Measurements from ENCODE around the gene POLQ. TPM values are rescaled to one million over a fixed set of nuclear protein-coding genes. Genes with fewer than 3 reads are reported as not detected.
"Not testable (repeated sequence)": the region's sequence is repeated elsewhere in the genome, so short reads cannot be mapped to it uniquely, and the experiment has no call there.

The POLQ gene
- polyA plus RNA-seq, 4 donors: 0.22 to 4.2 (median 1.8) TPM; not detected in 1

DNA sequence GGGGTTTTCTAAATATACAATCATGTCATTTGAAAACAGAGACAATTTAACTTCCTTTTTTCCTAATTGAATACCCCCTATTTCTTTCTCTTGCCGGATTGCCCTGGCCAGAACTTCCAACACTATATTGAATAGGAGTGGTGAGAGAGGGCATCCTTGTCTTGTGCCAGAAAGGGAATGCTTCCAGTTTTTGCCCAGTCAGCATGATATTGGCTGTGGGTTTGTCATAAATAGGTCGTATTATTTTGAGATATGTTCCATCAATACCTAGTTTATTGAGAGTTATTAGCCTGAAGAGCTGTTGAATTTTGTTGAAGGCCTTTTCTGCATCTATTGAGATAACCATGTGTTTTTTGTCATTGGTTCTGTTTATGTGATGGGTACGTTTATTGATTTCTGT, 157.5 kb downstream of the POLQ start:
- not testable (repeated sequence) for DNase-seq; H3K27me3 ChIP-seq (ENCODE audit: control insufficient read depth in 3 of 3, insufficient read depth in 3 of 3, low read length in 3 of 3); H3K27ac ChIP-seq (ENCODE audit: low read depth in 1 of 3, low read length in 2 of 3); FAIRE-seq; H3K4me1 ChIP-seq (ENCODE audit: control insufficient read depth in 3 of 3, insufficient read depth in 2 of 3, low read depth in 1 of 3, low read length in 2 of 3); H3K9me3 ChIP-seq (ENCODE audit: control insufficient read depth in 2 of 2, insufficient read depth in 1 of 2, low read depth in 1 of 2, low read length in 1 of 2); H3K4me3 ChIP-seq (ENCODE audit: low read depth in 1 of 3, low read length in 3 of 3); H3K36me3 ChIP-seq (ENCODE audit: control insufficient read depth in 3 of 3, insufficient read depth in 2 of 3, low read depth in 1 of 3, low read length in 3 of 3)
- 71 to 80% (median 73%) methylated on average over 3 of the region's 3 CpGs for WGBS, 3 donors

Other genes starting within 250 kb of the POLQ start
- gene ARGFX, start 22.0 kb upstream of the POLQ start, polyA plus RNA-seq: not detected
- gene FBXO40, start 47.4 kb upstream of the POLQ start, polyA plus RNA-seq: under 1 TPM in 1 of 4 donors, not detected in 3; 0.01 TPM
- 10 to 100 TPM in 3 of 4 donors, 1 to 10 TPM in 1; 8.5 to 31.3 (median 22.3) TPM for gene HCLS1, start 114.9 kb upstream of the POLQ start, polyA plus RNA-seq
- 10 to 100 TPM; 17.3 to 65.1 (median 25.5) TPM for gene GOLGB1, start 203.8 kb upstream of the POLQ start, polyA plus RNA-seq